ENCODE measurements around the gene ITGAV.

GRCh38 chr2:186551323-186552050, 38.4 kb upstream of the ITGAV start:
- TF ChIP-seq CTCF (IDR thresholded peaks at IDR 0.05) (no peak), POLR2A (IDR thresholded peaks at IDR 0.05) (no peak)

Data from suprapubic skin (tissue), 3 donors.